Heart left ventricle (tissue), 13 donors: ENCODE data around the gene COL2A1.

ENCODE experiments used
- CTCF ChIP-seq, 12 donors: fragments of 200-600 bp; sonication (generic) in 4 of 12; IDR thresholded peaks; one replicate each; pipeline versions ENCODE4 v1.5.0 to v1.8.0; 2018 to 2022; ENCODE audit warnings: antibody characterized with exemption in 12 of 12, mild to moderate bottlenecking in 5 of 12
- POLR2A ChIP-seq, 2 donors: fragments of 450-650 bp; IDR thresholded peaks; one replicate each; pipeline ENCODE4 v1.6.1; 2017; ENCODE audit warnings: antibody characterized with exemption in 2 of 2, mild to moderate bottlenecking in 2 of 2, moderate library complexity in 2 of 2
- donor health status: ischemic (EF 13 %, LVEDD 7.1; RV severe dilation, severe dysfunction).
- donor health status: DM: no; HTN: yes; CAD: no.
- donor health status: DM: no; HTN: no; CAD: no.
- donor health status: ischemic (EF 25% LVEDD 6.9; RV normal size, moderate dysfunction).
- donor health status: ischemic (EF 25% LVEDD 5.7; RV mildly dilated, moderate dysfunction).
- donor health status: ischemic (EF 35%, LVEDD 5.7; RV mildly dilated, moderate dysfunction).
- donor health status: nonischemic (EF 11% LVEDD 7.7; RV severe dilation, severe dysfunction).
- donor health status: DM: yes; HTN: yes; CAD: no.
- donor health status: PGD.
- donor health status: ischemic (EF 29% LVEDD 5.4; RV normal size, mild dysfunction).
- donor health status: nonischemic (EF 23%, LVEDD 6.1; RV moderate dilation, normal function).

- no peak for TF ChIP-seq CTCF (IDR thresholded peaks at IDR 0.05)
- TF ChIP-seq POLR2A (IDR thresholded peaks at IDR 0.05) = no peak
These were observed 31.4 kb downstream of the COL2A1 start for GRCh38 chr12:47972895-47973294.
